Body of pancreas (tissue), 4 donors: ENCODE measurements around the gene ABCC12.

Experiments
- CTCF ChIP-seq, 7 experiments: fragments of 450-650 bp in 4 of 7; fragments of 200-600 bp in 3 of 7; sonication (generic) in 3 of 7; IDR thresholded peaks; one replicate each; pipeline ENCODE4 v1.5.1; 2016 to 2019; ENCODE audit warnings: antibody characterized with exemption in 7 of 7
- POLR2A ChIP-seq, 3 donors: fragments of 450-650 bp; IDR thresholded peaks; one replicate each; pipeline ENCODE4 v1.6.1; 2016; ENCODE audit warnings: antibody characterized with exemption in 3 of 3, mild to moderate bottlenecking in 2 of 3

DNA sequence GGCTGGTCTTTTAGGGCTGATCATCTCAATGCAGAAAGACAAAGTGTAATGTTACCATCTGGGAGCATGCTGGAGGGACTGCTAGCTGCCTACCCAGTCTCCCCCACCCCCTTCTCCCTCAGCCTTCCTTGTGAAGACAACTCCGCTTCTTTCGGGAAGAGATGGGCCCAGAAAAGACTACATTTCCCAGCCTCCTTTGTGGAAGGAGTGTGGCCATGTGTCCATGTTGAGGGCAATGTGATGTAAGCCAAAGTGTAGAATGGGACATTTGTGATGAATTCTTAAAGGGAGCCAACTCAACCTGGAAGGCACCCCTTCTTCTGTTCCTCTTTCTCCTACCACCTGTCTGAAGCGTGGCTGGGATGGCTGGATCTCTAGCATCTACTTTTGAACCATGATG is 16.3 kb downstream of the ABCC12 start:
- no peak for TF ChIP-seq CTCF (IDR thresholded peaks at IDR 0.05)
- no peak for TF ChIP-seq POLR2A (IDR thresholded peaks at IDR 0.05)
